GM21367 (cell line): Measurements from ENCODE around the gene PLIN4.
"Not testable (repeated sequence)": the region's sequence is repeated elsewhere in the genome, so short reads cannot be mapped to it uniquely, and the experiment has no call there.

ENCODE experiments used
- ATAC-seq: cut with Tn5 transposase; IDR thresholded peaks from one replicate; pipeline ENCODE4 v1.9.1; 2021; ENCODE audit not compliant: unreplicated experiment

PLIN4 gene, protein sequence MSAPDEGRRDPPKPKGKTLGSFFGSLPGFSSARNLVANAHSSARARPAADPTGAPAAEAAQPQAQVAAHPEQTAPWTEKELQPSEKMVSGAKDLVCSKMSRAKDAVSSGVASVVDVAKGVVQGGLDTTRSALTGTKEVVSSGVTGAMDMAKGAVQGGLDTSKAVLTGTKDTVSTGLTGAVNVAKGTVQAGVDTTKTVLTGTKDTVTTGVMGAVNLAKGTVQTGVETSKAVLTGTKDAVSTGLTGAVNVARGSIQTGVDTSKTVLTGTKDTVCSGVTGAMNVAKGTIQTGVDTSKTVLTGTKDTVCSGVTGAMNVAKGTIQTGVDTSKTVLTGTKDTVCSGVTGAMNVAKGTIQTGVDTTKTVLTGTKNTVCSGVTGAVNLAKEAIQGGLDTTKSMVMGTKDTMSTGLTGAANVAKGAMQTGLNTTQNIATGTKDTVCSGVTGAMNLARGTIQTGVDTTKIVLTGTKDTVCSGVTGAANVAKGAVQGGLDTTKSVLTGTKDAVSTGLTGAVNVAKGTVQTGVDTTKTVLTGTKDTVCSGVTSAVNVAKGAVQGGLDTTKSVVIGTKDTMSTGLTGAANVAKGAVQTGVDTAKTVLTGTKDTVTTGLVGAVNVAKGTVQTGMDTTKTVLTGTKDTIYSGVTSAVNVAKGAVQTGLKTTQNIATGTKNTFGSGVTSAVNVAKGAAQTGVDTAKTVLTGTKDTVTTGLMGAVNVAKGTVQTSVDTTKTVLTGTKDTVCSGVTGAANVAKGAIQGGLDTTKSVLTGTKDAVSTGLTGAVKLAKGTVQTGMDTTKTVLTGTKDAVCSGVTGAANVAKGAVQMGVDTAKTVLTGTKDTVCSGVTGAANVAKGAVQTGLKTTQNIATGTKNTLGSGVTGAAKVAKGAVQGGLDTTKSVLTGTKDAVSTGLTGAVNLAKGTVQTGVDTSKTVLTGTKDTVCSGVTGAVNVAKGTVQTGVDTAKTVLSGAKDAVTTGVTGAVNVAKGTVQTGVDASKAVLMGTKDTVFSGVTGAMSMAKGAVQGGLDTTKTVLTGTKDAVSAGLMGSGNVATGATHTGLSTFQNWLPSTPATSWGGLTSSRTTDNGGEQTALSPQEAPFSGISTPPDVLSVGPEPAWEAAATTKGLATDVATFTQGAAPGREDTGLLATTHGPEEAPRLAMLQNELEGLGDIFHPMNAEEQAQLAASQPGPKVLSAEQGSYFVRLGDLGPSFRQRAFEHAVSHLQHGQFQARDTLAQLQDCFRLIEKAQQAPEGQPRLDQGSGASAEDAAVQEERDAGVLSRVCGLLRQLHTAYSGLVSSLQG (N-terminal part only)

DNA sequence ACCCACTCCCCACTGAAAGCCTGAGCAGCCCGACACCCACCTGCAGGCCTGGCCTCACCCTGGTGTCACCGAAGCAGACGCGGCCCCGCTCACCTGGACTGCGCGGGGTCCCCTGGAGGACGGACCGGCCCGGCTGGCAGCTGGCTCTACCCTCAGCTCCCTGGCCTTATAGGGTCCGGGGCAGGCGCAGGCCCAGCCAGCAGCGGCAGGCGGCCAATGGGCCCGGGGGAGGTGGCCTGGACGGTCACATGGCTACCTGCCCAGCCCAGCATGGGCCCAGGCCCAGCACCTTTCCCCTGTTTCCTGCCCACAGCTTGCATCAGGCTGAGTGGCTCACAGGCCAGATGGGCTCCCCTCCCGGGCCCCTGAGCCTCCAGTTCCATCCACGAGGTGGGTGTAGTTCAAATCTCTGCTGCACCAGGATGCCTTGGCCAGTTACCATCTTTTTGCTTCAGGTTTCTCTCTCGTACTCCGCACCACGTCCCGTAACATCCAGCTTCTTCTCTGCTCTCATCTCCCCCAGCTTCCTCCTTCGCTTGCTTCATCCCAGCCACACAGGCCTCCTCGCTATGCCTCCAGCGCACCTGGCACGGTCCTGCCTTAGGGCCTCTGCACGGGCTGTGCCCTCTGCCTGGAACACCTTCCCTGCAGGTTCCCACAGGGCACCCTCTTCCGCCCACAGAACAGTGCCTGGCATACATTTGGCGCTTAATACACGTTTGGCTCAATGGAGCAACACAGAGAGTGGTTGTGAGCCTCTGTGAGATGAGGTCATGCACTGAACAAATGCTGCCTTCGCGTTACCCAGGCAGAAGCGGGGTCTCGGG, at the start of gene PLIN4:
Gene PLIN4, minus strand, starts transcription at position 142 of the 827 bp plus-strand sequence. CDS start 214 bp downstream, outside the sequence.
- no peak for ATAC-seq

DNA sequence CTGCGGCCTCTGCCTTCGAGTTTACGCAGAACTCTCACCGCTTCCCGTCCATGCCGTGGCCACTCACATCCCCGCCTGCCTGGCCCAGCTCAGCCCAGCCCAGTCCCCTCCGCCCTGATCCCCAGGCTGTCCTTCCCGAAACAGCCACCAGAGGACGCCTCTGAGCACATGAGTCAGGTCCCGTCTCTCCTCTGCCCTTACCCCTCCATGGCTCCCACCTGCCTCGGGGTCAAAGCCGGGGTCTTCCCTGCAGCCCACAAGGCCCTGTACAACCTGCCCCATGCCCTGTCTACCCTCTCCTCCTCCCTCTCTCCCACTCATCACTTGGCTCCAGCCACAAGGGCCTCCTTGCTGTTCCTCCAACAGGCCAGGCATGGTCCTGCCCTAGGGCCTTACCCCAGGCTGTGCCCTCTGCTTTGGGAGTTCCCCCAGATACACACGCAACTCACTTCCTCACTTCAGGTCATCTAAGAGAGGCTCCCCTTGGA, 49.3 kb upstream of the PLIN4 start:
- no peak for ATAC-seq

DNA sequence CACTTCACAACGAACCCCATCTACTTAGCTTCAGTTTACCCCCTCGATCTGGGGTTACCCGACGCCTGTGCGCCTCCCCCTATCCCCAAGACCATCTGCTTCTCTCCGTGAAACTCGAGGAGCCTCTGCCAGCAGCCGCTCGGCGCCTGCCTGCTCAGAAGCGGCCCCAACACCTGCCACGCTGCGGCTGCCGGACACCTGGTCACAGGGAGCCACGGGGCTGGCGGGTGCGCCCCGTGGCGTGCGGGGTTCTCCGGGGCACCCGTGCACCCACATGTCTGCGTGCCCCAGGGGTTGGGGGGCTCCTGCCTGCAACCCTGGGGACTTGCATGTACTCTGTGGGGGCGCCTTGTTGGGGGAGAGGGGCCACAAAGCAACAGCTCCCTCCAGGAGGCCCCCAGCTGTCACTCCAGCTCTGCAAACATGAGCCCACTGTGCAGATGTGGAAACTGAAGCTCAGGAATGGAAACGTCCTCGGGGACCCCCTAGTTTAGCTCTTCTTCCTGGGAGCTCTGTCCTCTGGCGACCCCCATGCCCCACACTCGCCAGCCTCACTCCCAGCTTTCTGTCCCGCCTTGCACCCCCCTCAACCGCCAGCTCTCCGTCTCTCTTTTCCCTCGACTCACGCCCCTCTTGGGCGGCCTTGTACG, 48.2 kb upstream of the PLIN4 start:
- ATAC-seq: no peak

DNA sequence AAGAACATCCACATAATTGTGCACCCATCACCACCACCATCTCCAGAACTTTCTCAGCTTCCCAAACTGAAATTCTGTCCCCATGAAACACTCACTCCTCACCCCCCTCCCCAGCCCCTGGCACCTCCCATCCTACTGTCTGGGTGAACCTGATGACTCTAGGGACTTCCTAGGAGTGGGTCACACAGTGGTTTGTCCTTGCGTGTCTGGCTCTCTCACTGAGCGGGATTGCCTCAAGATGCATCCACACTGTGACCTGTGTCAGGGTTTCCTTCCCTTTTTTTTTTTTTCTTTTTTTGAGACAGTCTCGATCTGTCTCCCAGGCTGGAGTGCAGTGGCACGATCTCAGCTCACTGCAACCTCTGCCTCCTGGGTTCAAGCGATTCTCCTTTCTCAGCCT, 45.3 kb upstream of the PLIN4 start:
- ATAC-seq: not testable (repeated sequence)

DNA sequence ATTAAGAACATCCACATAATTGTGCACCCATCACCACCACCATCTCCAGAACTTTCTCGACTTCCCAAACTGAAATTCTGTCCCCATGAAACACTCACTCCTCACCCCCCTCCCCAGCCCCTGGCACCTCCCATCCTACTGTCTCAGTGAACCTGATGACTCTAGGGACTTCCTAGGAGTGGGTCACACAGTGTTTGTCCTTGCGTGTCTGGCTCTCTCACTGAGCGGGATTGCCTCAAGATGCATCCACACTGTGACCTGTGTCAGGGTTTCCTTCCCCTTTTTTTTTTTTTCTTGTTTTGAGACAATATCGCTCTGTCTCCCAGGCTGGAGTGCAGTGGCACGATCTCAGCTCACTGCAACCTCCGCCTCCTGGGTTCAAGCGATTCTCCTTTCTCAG, 43.8 kb upstream of the PLIN4 start:
- ATAC-seq: not testable (repeated sequence)

DNA sequence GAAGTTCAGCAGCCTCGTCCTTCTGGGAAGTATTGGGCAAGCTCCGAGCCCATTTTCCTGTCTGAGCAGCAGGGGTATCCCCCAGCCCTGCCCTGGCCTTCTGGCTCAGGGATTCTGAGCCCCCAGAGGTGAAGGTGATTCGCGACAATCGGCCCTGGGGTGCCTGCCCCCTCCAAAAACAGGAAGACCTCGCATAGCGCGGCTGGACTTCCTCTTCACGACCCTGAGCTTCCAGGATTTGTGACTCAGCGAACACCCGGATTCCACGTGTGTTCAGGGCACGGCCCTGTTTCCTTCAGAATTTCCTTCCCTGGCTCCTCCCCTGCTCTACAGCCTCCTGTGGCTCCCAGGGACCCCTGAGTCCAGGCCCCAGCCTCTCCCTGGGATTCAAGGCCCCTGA, 41.3 kb upstream of the PLIN4 start, which contains the start of gene SEMA6B:
Gene SEMA6B, minus strand, starts transcription at position 116 of the 400 bp plus-strand sequence. CDS start 1,227 bp downstream, outside the sequence.
- no peak for ATAC-seq

DNA sequence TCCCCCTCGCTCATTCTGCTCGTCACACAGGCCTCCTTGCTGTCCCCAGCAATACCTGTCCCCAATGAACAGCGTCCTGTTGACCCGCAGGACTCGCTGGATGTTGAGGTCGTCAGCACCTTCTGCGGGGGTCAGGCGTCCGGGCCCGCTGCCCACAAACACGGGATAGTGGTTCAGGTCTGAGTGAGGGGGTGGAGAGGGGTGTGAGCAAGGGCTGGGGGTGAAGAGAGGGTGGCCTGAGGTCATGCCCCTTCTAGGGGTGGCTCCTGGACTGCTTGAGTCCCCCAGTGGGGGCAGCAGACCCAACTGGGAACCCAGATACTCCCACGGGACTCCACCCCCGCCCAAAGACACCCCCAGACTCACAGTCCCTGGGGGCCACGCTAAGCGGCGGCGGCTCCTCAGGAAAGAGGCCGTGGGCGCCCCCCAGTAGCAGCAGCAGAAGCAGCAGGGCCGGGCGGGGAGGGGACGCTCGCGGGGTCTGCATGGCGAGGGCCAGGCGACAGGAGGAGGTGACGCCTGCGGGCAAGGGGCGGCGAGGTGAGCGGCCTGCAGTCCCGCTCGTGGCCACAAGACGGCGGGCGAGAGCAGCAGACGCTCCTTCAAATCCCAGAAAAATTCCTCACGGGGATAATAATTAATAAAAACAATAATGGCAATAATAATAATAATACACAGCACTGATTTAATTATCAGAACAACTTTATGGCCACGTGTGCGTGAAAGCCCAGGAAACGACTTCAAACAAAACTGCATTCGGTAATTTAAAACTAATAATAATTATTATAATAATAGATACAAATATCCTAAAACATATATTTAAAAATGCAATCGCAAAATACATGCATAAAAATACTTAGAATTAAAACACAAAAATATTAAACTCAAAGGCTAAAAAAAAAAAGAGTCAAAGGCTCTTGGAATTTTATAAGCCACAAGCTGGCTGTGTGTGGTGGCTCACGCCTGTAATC, 40.0 kb upstream of the PLIN4 start:
- ATAC-seq: no peak

DNA sequence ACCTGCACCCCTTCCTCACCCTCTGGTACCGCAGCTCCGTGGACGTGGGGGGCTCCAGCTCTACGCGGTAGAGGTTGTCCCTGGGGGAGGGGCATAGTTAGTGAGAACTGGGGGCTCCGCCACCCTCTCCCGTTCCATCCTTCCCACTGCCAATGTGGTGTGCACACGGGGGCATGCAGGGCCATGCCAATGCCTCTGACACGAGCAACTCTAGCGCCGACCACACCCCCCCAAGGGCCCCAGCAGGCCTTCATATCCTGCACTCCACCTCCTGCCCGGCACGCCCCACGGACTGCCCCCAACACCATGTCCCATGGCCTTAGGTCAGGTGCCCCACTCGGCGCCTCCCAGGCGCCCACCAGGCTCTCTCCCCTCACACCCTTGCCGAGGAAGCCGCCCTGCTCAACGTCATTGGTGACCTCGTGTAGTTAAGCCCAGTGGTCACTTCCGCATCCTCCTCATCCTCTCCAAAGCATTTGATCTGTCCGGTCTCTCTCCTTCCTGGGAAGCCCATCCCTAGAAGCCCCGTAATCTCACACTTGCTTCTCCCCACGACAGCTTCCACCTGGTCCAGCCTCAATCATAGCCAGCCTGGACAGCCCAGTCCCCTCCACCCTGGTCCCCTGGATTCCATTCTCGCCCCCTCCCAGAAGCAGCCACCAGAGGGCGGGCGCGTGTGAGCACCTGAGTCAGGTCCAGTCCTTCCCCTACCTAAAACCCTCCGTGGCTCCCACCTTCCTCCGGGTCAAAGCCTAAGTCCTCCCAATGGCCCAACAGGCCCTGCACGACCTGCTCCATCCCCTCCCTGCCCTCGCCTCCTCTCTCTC, 39.1 kb upstream of the PLIN4 start:
- ATAC-seq: no peak

DNA sequence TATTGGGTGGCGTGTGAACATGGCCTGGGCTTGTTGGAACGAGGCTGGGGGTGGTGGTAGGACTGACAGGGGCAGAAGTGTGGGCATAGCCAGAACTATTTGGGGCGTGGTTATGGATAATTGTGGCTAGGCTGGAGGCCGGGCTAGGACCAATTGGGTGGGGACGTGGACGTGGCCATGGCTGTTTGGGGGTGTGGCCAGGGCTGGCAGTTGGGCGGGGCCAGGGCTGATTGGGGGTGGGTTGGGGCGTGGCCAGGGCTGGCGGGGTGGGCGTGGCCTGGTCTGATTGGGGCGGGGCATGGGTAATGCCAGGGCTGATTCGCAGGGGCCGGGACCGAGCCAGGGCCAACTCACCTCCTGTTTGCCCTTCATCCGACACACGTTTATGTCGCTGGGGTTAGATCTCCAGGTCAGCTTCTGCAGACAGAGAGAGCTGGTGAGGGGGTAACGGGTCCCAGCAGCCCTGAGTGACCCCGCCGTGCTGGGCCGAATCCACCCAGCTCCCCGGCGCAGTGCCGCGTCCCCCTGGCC, 38.4 kb upstream of the PLIN4 start:
- ATAC-seq: no peak

DNA sequence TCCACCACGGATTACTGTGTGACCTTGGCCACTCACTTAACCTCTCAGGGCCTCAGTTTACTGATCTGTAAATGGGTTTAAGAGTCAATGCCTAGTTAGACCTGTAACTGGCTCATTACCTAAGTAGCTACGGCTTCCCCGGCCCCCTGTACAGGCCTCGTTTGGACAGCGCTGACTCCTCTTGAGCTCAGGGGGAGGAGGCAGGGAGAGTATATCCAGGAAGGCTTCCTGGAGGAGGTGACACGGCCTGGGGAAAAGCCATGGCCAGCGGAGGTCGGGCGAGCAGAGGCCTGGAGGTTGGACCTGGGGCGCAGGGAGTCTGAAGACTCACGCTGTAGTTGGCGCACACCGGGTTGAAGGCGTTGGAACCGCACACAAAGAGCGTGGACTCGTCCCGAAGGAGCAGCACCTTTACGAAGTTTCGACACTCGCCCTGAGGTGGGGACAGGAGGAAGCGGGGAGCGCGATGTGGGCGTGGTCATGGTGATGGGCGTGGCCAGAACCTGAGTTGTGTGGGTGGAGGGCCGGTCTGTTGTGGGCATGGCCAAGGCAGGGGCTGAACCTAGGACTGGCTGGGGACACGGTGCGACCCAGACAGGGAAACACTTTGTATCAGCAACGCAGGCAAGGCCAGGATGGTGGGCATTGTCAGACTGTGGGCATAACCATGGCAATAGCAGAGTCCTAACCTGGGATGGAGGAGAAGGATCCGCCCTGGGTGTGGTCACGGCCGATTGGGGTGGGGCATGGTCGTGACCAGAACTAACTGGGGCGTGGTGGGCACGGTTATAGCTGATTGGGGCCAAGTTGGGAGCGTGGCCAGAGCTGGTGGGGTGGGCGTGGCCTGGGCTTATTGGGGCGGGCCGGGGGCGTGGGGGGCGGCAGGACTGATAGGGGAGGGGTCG, 37.6 kb upstream of the PLIN4 start:
- no peak for ATAC-seq

DNA sequence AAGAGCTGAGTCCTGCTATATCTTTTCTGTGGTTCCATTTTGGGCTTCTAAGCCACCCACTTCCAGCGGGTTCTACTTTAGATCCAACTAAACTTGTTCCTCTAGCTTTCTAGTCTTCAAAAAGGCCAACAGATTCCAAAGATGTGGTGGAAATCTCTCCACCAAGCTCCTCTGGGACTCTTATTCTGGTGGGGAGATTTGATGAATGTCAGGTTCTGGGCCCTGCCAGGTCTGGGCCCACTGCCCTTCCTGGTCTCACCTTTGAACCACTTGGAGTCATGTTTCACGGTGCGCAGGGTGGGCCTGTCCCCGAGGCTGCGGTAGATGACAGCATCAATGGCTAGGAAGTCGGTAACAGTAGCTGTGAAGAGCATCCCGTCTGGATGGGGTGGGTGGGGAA, 36.4 kb upstream of the PLIN4 start:
- ATAC-seq: no peak

DNA sequence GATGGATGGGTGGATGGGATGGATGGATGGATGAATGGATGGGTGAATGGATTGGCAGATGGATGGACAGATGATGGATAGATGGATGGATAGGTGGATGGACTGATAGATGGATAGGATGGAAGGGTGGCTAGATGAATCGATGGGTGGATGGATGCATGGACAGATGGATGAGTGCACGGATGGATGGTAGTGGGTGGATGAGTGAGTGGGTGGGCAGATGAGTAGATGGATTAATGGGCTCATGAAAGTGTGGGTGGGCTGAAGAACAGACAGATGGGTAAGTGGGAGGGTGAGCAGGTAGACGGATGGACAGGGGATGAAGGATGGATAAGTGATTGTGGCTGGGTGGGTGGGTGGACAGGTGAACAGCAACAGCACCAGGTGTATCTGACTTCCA, 35.5 kb upstream of the PLIN4 start:
- ATAC-seq: no peak

DNA sequence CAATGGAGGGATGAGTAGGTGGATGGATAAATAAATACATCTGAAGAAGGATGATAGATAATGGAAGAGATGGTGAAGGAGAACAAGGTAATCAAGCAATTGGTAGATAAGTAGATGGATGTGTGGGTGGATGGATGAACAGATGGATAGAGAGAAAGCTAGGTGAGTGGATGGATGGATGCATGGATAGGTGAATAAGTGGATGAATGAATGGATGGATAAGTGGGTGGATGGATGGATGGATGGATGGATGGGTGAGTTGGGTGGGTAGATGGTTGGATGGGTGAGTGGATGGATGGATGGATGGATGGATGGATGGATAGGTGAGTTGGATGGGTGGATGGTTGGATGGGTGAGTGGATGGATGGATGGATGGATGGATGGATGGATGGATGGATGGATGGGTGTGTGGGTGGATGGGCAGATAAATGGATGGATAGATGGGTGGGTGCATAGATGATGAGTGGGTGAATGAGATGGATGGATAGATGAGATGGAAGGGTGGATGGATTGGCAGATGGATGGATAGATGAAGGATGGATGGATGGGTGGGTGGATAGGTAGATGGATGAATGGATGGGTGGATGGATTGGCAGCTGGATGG, 34.9 kb upstream of the PLIN4 start:
- no peak for ATAC-seq

DNA sequence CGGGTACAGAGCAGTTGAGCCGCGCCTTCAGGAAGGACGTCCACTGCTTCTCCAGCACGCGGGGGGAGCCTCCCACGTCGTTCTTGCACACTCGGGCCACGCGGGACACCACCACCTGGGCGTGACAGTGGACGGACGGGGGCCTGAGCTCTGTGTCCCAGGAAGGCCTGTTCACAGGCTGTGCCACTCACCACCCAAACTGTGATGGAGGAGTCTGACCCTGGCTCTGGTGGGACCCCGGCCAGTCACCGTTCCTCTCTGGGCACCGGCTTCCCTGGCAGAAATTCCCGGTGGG, 34.2 kb upstream of the PLIN4 start:
- ATAC-seq: no peak

DNA sequence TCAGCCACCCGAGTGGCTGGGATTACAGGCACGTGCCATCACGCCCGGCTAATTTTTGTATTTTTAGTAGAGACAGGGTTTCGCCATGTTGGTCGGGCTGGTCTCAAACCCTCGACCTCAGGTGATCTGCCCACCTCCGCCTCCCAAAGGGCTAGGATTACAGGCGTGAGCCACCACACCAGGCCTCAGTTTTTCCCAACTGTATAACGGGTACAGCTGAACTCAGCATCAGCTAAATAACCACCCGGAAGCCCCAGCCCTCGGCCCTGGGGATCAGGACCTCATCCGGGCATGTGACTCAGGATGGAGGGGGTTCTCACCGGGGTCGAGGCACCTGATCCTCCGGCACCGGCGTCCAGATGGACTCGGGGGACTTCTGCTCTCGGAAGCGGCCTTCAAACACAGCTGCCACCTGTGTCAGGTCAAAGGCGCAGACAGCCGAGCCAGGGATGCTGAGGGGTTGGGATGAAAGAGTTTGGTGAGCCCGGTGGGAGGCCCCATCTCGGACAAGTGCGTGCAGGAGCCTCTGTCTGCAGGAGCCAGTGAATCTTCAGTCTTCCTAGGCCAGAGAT, 32.3 kb upstream of the PLIN4 start:
- ATAC-seq: no peak

DNA sequence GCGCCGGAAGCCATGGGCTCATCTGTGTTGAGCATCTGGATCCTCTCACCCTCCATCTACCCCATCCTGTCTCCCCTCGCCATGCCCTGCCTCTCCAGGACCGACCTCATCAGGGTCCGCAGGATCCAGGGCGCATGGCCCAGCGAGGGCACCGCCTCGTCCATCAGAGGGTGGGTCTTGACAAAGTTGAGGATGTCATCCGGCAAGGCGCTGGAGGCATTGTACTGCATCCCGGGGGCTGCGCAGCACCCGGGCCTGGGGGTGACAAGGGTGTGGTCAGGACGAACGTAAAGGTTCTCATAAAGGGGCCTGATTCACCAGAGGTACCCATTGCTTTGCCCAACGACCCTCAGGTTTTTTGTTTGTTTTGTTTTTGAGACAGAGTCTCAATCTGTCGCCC, 31.7 kb upstream of the PLIN4 start:
- ATAC-seq: no peak
